Stomach (tissue), 9 donors: ENCODE results near the gene PCDHGB2. TPM values are rescaled to one million over a fixed set of nuclear protein-coding genes. Genes with fewer than 3 reads are reported as not detected.
"Not testable (repeated sequence)": the region's sequence is repeated elsewhere in the genome, so short reads cannot be mapped to it uniquely, and the experiment has no call there.

Experiments
- DNase-seq, 2 donors: peaks; one replicate each; pipeline versions ENCODE4 v3.0.0 to v3.0.0-alpha.2; 2013 to 2019
- H3K27ac ChIP-seq, 5 donors: fragments of 200-600 bp in 4 of 5; sonication (generic) in 4 of 5; one replicate each; pipeline ENCODE4 v1.5.1; 2013 to 2019; ENCODE audit warnings: mild to moderate bottlenecking in 1 of 5, moderate library complexity in 1 of 5
- H3K27me3 ChIP-seq, 3 donors: fragments of 200-600 bp; sonication (generic); one replicate each; pipeline ENCODE4 v1.5.1; 2017 to 2019; ENCODE audit warnings: mixed run types in 1 of 3
- H3K36me3 ChIP-seq, 4 donors: fragments of 200-600 bp; sonication (generic); 1 replicate in 3 of 4; 2 replicates in 1 of 4; pipeline ENCODE4 v1.5.1; 2016 to 2019
- H3K4me1 ChIP-seq, 4 donors: fragments of 200-600 bp; sonication (generic); one replicate each; pipeline ENCODE4 v1.5.1; 2016 to 2019
- H3K4me3 ChIP-seq, 4 donors: fragments of 200-600 bp; sonication (generic) in 3 of 4; one replicate each; pipeline ENCODE4 v1.5.1; 2016 to 2019; ENCODE audit warnings: mild to moderate bottlenecking in 1 of 4
- H3K9me3 ChIP-seq, 4 donors: fragments of 200-600 bp; sonication (generic); one replicate each; pipeline ENCODE4 v1.5.1; 2016 to 2019
- EP300 ChIP-seq: sonication (generic); formaldehyde crosslinking; IDR thresholded peaks from one replicate; pipeline ENCODE4 v1.6.1; 2017; ENCODE audit warnings: antibody characterized with exemption
- POLR2A ChIP-seq, 4 donors: fragments of 450-650 bp; IDR thresholded peaks; one replicate each; pipeline ENCODE4 v1.6.1; 2016; ENCODE audit warnings: antibody characterized with exemption in 4 of 4, control low read depth in 2 of 4, mild to moderate bottlenecking in 1 of 4, moderate library complexity in 1 of 4
- POLR2AphosphoS5 ChIP-seq, 3 donors: sonication (generic); formaldehyde crosslinking; IDR thresholded peaks; one replicate each; pipeline ENCODE4 v1.6.1; 2016; ENCODE audit warnings: antibody characterized with exemption in 3 of 3
- WGBS, 5 donors: extraction: QIAGEN DNeasy Blood & Tissue Kit in 3 of 5; methylation state at CpG; one replicate each; pipeline versions ENCODE4 v1.1.5 to v1.1.7; 2013 to 2018; 5-methylcytosine and 5-hydroxymethylcytosine counted together
- intact Hi-C: fragments of 100-400 bp; cut with DNase I; formaldehyde crosslinking; loops from one replicate; pipeline ENCODE4 v1.15.1; 2023; ENCODE audit warnings: low total_unique reads
- polyA plus RNA-seq, 3 donors: library from polyadenylated mRNA; stranded (reverse); fragments of 200-250 nt; gene quantifications; one replicate each; pipeline ENCODE4 v1.2.3, GENCODE V29; 2013
- total RNA-seq, 5 donors: library from RNA; depleted of rRNA; stranded (reverse); fragments of >200 nt; gene quantifications; one replicate each; pipeline versions ENCODE4 v1.1.0 to v1.2.3, GENCODE V29; 2014 to 2016
- TF ChIP-seq, protein P1 (sequence below), 7 experiments: fragments of 450-650 bp in 4 of 7; fragments of 200-600 bp in 3 of 7; sonication (generic) in 3 of 7; IDR thresholded peaks; one replicate each; pipeline ENCODE4 v1.5.1; 2016 to 2019; ENCODE audit warnings: antibody characterized with exemption in 7 of 7, control low read depth in 2 of 7, mild to moderate bottlenecking in 1 of 7
- donor health status: healthy with polysubstance abuse.
- donor health status: Bipolar disorder and iron deficiency.
- donor health status: healthy.

PCDHGB2 gene
- total and polyA plus RNA-seq, 8 donors = 0.10 to 10.7 (median 6.2) TPM; not detected in 3

DNA sequence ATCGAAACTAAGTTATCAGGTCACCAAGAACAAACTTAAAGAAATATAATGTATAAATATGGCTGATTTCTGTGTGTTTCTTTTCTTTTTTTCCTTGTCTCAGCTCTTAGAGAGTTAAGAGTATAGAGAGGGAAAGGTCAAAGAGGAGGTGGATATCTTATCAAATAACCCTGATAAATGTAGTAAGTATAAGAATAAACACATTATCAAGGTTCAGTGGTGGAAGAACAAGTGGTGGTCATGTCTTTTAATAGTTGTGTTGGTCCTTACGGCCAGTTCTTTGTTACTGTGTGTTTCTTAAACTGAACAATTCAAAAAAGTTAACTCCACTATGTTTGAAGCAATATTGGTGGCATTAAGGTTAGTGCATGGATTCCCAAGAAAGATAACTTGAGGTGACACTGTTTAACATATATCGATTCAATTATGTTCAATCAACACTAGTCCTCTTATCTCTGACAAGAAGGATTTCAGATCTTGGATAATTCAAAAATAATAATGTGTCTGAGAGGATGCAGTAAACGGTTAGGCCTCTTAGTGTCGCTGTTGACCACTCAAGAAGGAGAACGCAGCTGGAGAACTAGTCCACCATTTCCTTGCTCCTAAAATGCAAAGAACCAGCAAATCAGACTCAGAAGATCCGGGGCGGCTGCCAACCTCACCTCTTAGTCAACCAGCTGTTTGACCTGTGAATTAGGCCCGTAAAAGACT is 16.4 kb upstream of the PCDHGB2 start, which contains the start of gene PCDHGA3:
TSS of gene PCDHGA3 (plus strand) at position 588 of the 711 bp plus-strand sequence. CDS start 205 bp downstream, outside the sequence.
- H3K27me3 ChIP-seq = peaks cover 0 to 66% (median 18%) of the 10 kb centered on the region in 3 donors
- TF ChIP-seq POLR2A (IDR thresholded peaks at IDR 0.05) (no peak), EP300 (no peak), POLR2AphosphoS5 (IDR thresholded peaks at IDR 0.05) (no peak)
- TF ChIP-seq, protein P1, sequence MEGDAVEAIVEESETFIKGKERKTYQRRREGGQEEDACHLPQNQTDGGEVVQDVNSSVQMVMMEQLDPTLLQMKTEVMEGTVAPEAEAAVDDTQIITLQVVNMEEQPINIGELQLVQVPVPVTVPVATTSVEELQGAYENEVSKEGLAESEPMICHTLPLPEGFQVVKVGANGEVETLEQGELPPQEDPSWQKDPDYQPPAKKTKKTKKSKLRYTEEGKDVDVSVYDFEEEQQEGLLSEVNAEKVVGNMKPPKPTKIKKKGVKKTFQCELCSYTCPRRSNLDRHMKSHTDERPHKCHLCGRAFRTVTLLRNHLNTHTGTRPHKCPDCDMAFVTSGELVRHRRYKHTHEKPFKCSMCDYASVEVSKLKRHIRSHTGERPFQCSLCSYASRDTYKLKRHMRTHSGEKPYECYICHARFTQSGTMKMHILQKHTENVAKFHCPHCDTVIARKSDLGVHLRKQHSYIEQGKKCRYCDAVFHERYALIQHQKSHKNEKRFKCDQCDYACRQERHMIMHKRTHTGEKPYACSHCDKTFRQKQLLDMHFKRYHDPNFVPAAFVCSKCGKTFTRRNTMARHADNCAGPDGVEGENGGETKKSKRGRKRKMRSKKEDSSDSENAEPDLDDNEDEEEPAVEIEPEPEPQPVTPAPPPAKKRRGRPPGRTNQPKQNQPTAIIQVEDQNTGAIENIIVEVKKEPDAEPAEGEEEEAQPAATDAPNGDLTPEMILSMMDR (IDR thresholded peaks at IDR 0.05) = no peak
- intact Hi-C loops = no loop called here
- H3K9me3 ChIP-seq = peaks cover 42 to 99% (median 96%) of the 10 kb centered on the region in 4 donors
- WGBS, 5 donors = 17 to 25% (median 24%) methylated on average over 9 of the region's 9 CpGs
- H3K4me3 ChIP-seq = peak within 1 kb of the TSS in 2 of 4 donors; percentile 4 to 17
- H3K36me3 ChIP-seq = peaks cover 0 to 8% (median 0%) of the 10 kb centered on the region in 4 donors
- H3K27ac ChIP-seq = no peak within 1 kb of the TSS
- peak in 1 of 2 donors; percentile 42 for DNase-seq
- no peaks in the 10 kb centered on the region for H3K4me1 ChIP-seq

- Histone ChIP-seq H3K27me3 (peaks cover 0 to 66% (median 15%) of the 10 kb centered on the region in 3 donors), H3K9me3 (peaks cover 36 to 99% (median 96%) of the 10 kb centered on the region in 4 donors), H3K27ac (no peak overlapping the region), H3K36me3 (peaks cover 0 to 8% (median 0%) of the 10 kb centered on the region in 4 donors), H3K4me3 (peak overlapping the region in 2 of 4 donors; percentile 4 to 17), H3K4me1 (no peaks in the 10 kb centered on the region)
- intact Hi-C loops = no loop called here
- 24 to 32% (median 27%) methylated on average over 31 of the region's 31 CpGs for WGBS, 5 donors
- TF ChIP-seq, protein P1 (IDR thresholded peaks at IDR 0.05) = no peak
- TF ChIP-seq EP300 (no peak), POLR2AphosphoS5 (IDR thresholded peaks at IDR 0.05) (no peak), POLR2A (IDR thresholded peaks at IDR 0.05) (no peak)
- no peak for DNase-seq
Observed at GRCh38 chr5:141343953-141344463, 15.8 kb upstream of the PCDHGB2 start.

DNA sequence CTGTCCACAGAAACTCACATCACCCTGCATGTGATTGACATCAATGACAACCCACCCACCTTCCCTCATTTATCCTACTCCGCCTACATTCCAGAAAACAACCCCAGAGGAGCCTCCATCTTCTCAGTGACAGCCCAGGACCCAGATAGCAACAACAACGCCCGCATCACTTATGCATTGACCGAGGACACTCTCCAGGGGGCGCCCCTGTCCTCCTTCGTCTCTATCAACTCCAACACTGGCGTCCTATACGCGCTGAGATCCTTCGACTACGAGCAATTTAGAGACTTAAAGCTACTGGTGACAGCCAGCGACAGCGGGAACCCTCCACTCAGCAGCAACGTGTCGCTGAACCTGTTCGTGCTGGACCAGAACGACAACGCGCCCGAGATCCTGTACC is 14.5 kb upstream of the PCDHGB2 start:
- intact Hi-C loops = no loop called here
- Histone ChIP-seq H3K27ac (no peak overlapping the region), H3K27me3 (peaks cover 0 to 63% (median 12%) of the 10 kb centered on the region in 3 donors), H3K9me3 (peaks cover 29 to 98% (median 94%) of the 10 kb centered on the region in 4 donors), H3K4me1 (no peaks in the 10 kb centered on the region), H3K4me3 (no peak overlapping the region), H3K36me3 (peaks cover 0 to 8% (median 0%) of the 10 kb centered on the region in 4 donors)
- TF ChIP-seq, protein P1 (IDR thresholded peaks at IDR 0.05) = no peak
- TF ChIP-seq POLR2A (IDR thresholded peaks at IDR 0.05) (no peak), POLR2AphosphoS5 (IDR thresholded peaks at IDR 0.05) (no peak), EP300 (no peak)
- 37 to 62% (median 39%) methylated on average over 11 to 20 of the region's 20 CpGs for WGBS, 5 donors
- DNase-seq = no peak

- H3K4me1 ChIP-seq, intact Hi-C loops, H3K27ac ChIP-seq, H3K4me3 ChIP-seq, DNase-seq, H3K36me3 ChIP-seq: not testable (repeated sequence)
- peaks cover 0 to 63% (median 12%) of the 10 kb centered on the region in 3 donors for H3K27me3 ChIP-seq
- 42 to 48% (median 46%) methylated on average over 13 to 25 of the region's 35 CpGs for WGBS, 5 donors
- H3K9me3 ChIP-seq = peaks cover 28 to 98% (median 94%) of the 10 kb centered on the region in 4 donors
Observed at GRCh38 chr5:141346017-141346416, 13.8 kb upstream of the PCDHGB2 start.
